Measurements from ENCODE around the gene ZNF837.

ZNF837 gene

GRCh38 chr19:58338825-58339558 lies 41.8 kb downstream of the ZNF837 start:
- no peak for ATAC-seq
- TF ChIP-seq, protein P1, sequence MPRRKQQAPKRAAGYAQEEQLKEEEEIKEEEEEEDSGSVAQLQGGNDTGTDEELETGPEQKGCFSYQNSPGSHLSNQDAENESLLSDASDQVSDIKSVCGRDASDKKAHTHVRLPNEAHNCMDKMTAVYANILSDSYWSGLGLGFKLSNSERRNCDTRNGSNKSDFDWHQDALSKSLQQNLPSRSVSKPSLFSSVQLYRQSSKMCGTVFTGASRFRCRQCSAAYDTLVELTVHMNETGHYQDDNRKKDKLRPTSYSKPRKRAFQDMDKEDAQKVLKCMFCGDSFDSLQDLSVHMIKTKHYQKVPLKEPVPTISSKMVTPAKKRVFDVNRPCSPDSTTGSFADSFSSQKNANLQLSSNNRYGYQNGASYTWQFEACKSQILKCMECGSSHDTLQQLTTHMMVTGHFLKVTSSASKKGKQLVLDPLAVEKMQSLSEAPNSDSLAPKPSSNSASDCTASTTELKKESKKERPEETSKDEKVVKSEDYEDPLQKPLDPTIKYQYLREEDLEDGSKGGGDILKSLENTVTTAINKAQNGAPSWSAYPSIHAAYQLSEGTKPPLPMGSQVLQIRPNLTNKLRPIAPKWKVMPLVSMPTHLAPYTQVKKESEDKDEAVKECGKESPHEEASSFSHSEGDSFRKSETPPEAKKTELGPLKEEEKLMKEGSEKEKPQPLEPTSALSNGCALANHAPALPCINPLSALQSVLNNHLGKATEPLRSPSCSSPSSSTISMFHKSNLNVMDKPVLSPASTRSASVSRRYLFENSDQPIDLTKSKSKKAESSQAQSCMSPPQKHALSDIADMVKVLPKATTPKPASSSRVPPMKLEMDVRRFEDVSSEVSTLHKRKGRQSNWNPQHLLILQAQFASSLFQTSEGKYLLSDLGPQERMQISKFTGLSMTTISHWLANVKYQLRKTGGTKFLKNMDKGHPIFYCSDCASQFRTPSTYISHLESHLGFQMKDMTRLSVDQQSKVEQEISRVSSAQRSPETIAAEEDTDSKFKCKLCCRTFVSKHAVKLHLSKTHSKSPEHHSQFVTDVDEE (CRISPR knock-in tag; IDR thresholded peaks at IDR 0.05), result no peak
- TF ChIP-seq ESRRG (CRISPR knock-in tag; IDR thresholded peaks at IDR 0.05) (no peak), ZNF565 (CRISPR knock-in tag; conservative IDR thresholded peaks at IDR 0.05; ENCODE audit: low read depth) (no peak), ZNF70 (CRISPR knock-in tag; IDR thresholded peaks at IDR 0.05) (no peak), ZFP30 (CRISPR knock-in tag; IDR thresholded peaks at IDR 0.05) (no peak), ZFP3 (CRISPR knock-in tag; IDR thresholded peaks at IDR 0.05) (no peak), SNAI2 (CRISPR knock-in tag; IDR thresholded peaks at IDR 0.05) (no peak), TCF4 (CRISPR knock-in tag; IDR thresholded peaks at IDR 0.05; ENCODE audit: borderline replicate concordance) (no peak), CSDC2 (CRISPR knock-in tag; IDR thresholded peaks at IDR 0.05) (no peak), RARB (CRISPR knock-in tag; IDR thresholded peaks at IDR 0.05) (no peak), ARNTL (CRISPR knock-in tag; IDR thresholded peaks at IDR 0.05; ENCODE audit: borderline replicate concordance, low read depth) (no peak)

DNA sequence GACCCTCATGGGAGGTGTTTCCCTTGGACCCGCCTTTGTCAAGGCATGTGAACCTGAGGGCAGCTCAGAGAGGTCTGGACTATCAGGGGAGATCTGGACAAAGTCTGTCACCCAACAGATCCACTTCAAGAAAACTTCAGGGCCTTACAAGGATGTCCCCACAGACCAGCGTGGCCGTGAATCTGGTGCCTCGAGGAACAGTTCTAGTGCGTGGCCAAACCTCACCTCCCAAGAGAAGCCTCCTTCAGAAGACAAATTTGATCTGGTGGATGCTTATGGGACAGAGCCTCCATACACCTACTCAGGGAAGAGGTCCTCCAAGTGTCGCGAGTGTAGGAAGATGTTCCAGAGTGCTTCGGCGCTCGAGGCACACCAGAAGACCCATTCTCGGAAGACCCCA lies 42.5 kb downstream of the ZNF837 start:
- no peak for TF ChIP-seq ZNF565 (CRISPR knock-in tag; conservative IDR thresholded peaks at IDR 0.05; ENCODE audit: low read depth)
- no peak for TF ChIP-seq TOX (CRISPR knock-in tag; IDR thresholded peaks at IDR 0.05; ENCODE audit: borderline replicate concordance)
- TF ChIP-seq OSR1 (CRISPR knock-in tag; IDR thresholded peaks at IDR 0.05), result no peak
- TF ChIP-seq, protein P2, sequence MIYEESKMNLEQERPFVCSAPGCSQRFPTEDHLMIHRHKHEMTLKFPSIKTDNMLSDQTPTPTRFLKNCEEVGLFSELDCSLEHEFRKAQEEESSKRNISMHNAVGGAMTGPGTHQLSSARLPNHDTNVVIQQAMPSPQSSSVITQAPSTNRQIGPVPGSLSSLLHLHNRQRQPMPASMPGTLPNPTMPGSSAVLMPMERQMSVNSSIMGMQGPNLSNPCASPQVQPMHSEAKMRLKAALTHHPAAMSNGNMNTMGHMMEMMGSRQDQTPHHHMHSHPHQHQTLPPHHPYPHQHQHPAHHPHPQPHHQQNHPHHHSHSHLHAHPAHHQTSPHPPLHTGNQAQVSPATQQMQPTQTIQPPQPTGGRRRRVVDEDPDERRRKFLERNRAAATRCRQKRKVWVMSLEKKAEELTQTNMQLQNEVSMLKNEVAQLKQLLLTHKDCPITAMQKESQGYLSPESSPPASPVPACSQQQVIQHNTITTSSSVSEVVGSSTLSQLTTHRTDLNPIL (CRISPR knock-in tag; IDR thresholded peaks at IDR 0.05; ENCODE audit: low read depth), result no peak
- no peak for TF ChIP-seq CSRNP3 (CRISPR knock-in tag; IDR thresholded peaks at IDR 0.05)
- TF ChIP-seq CSDC2 (CRISPR knock-in tag; IDR thresholded peaks at IDR 0.05), result no peak
- TF ChIP-seq PPARA (CRISPR knock-in tag; IDR thresholded peaks at IDR 0.05; ENCODE audit: borderline replicate concordance), result no peak
- TF ChIP-seq, protein P3, sequence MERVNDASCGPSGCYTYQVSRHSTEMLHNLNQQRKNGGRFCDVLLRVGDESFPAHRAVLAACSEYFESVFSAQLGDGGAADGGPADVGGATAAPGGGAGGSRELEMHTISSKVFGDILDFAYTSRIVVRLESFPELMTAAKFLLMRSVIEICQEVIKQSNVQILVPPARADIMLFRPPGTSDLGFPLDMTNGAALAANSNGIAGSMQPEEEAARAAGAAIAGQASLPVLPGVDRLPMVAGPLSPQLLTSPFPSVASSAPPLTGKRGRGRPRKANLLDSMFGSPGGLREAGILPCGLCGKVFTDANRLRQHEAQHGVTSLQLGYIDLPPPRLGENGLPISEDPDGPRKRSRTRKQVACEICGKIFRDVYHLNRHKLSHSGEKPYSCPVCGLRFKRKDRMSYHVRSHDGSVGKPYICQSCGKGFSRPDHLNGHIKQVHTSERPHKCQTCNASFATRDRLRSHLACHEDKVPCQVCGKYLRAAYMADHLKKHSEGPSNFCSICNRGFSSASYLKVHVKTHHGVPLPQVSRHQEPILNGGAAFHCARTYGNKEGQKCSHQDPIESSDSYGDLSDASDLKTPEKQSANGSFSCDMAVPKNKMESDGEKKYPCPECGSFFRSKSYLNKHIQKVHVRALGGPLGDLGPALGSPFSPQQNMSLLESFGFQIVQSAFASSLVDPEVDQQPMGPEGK (CRISPR knock-in tag; IDR thresholded peaks at IDR 0.05; ENCODE audit: borderline replicate concordance), result no peak
- TF ChIP-seq, protein P4, sequence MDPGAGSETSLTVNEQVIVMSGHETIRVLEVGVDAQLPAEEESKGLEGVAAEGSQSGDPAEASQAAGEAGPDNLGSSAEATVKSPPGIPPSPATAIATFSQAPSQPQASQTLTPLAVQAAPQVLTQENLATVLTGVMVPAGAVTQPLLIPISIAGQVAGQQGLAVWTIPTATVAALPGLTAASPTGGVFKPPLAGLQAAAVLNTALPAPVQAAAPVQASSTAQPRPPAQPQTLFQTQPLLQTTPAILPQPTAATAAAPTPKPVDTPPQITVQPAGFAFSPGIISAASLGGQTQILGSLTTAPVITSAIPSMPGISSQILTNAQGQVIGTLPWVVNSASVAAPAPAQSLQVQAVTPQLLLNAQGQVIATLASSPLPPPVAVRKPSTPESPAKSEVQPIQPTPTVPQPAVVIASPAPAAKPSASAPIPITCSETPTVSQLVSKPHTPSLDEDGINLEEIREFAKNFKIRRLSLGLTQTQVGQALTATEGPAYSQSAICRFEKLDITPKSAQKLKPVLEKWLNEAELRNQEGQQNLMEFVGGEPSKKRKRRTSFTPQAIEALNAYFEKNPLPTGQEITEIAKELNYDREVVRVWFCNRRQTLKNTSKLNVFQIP (CRISPR knock-in tag; IDR thresholded peaks at IDR 0.05; ENCODE audit: borderline replicate concordance, low read depth), result no peak
- no peak for TF ChIP-seq TCF4 (CRISPR knock-in tag; IDR thresholded peaks at IDR 0.05; ENCODE audit: borderline replicate concordance)
- TF ChIP-seq ZFP30 (CRISPR knock-in tag; IDR thresholded peaks at IDR 0.05), result no peak
- no peak for TF ChIP-seq GLIS3 (CRISPR knock-in tag; IDR thresholded peaks at IDR 0.05)
- no peak for ATAC-seq

- no peak for ATAC-seq
- TF ChIP-seq ESRRG (CRISPR knock-in tag; IDR thresholded peaks at IDR 0.05) (no peak), CSDC2 (CRISPR knock-in tag; IDR thresholded peaks at IDR 0.05) (no peak), ARNTL (CRISPR knock-in tag; IDR thresholded peaks at IDR 0.05; ENCODE audit: borderline replicate concordance, low read depth) (no peak)
- TF ChIP-seq, protein P3 (CRISPR knock-in tag; IDR thresholded peaks at IDR 0.05; ENCODE audit: borderline replicate concordance), result no peak
Measured at GRCh38 chr19:58336820-58337219, 44.0 kb downstream of the ZNF837 start.
